GM08714 (cell line): ENCODE data around the gene TTF2.

Experiments used
- H3K4me3 ChIP-seq: fragments of 200-500 bp; sonication (Bioruptor generic); 2 replicates; pipeline ENCODE4 v1.5.1; 2014; ENCODE audit warnings: mild to moderate bottlenecking, low read length, inconsistent platforms
- ZNF274 ChIP-seq: IDR thresholded peaks from 2 replicates; pipeline ENCODE4 v1.6.1; 2012; ENCODE audit warnings: mild to moderate bottlenecking, low read depth, low read length

Gene TTF2

GRCh38 chr1:117060441-117061317 lies 553 bp downstream of the TTF2 start:
- peak overlapping the region; percentile 77 for H3K4me3 ChIP-seq
- no peak for TF ChIP-seq ZNF274

GRCh38 chr1:117061986-117062415 lies 1.9 kb downstream of the TTF2 start:
- H3K4me3 ChIP-seq, result no peak overlapping the region; the same call in 1 of the 2 replicates
- TF ChIP-seq ZNF274, result no peak

GRCh38 chr1:117066367-117066766 lies 6.2 kb downstream of the TTF2 start:
- no peak overlapping the region for H3K4me3 ChIP-seq
- TF ChIP-seq ZNF274, result no peak

GRCh38 chr1:117067533-117068370 lies 7.6 kb downstream of the TTF2 start:
- no peak overlapping the region for H3K4me3 ChIP-seq

GRCh38 chr1:117068580-117068979 lies 8.5 kb downstream of the TTF2 start:
- no peak for TF ChIP-seq ZNF274
- no peak overlapping the region for H3K4me3 ChIP-seq

More at GRCh38 chr1:117067533-117068370, 7.6 kb downstream of the TTF2 start:
- TF ChIP-seq ZNF274, result no peak

- no peak for TF ChIP-seq ZNF274
- H3K4me3 ChIP-seq, result no peak overlapping the region
Measured at GRCh38 chr1:117069220-117069844, 9.2 kb downstream of the TTF2 start.

- TF ChIP-seq ZNF274, result no peak
- H3K4me3 ChIP-seq, result no peak overlapping the region
Measured at GRCh38 chr1:117070124-117070523, 10.0 kb downstream of the TTF2 start.

GRCh38 chr1:117076648-117077047 lies 16.5 kb downstream of the TTF2 start:
- no peak for TF ChIP-seq ZNF274
- no peak overlapping the region for H3K4me3 ChIP-seq

- TF ChIP-seq ZNF274, result no peak
- no peak overlapping the region for H3K4me3 ChIP-seq
Measured at GRCh38 chr1:117077267-117077666, 17.1 kb downstream of the TTF2 start.

GRCh38 chr1:117079737-117080136 lies 19.6 kb downstream of the TTF2 start:
- H3K4me3 ChIP-seq, result no peak overlapping the region
- no peak for TF ChIP-seq ZNF274

GRCh38 chr1:117084231-117084630 lies 24.1 kb downstream of the TTF2 start:
- H3K4me3 ChIP-seq, result no peak overlapping the region
- no peak for TF ChIP-seq ZNF274

- H3K4me3 ChIP-seq, result no peak overlapping the region
- TF ChIP-seq ZNF274, result no peak
Measured at GRCh38 chr1:117087686-117088085, 27.6 kb downstream of the TTF2 start.

GRCh38 chr1:117089996-117090395 lies 29.9 kb downstream of the TTF2 start:
- H3K4me3 ChIP-seq, result no peak overlapping the region
- no peak for TF ChIP-seq ZNF274

GRCh38 chr1:117092594-117092993 lies 32.5 kb downstream of the TTF2 start:
- TF ChIP-seq ZNF274, result no peak
- H3K4me3 ChIP-seq, result no peak overlapping the region

- TF ChIP-seq ZNF274, result no peak
- H3K4me3 ChIP-seq, result no peak overlapping the region
Measured at GRCh38 chr1:117093091-117093534, 33.0 kb downstream of the TTF2 start.
